GM19467 (cell line): ENCODE data around the gene TPSG1.
"Not testable (repeated sequence)": the region's sequence is repeated elsewhere in the genome, so short reads cannot be mapped to it uniquely, and the experiment has no call there.

ENCODE experiments used
- ATAC-seq: cut with Tn5 transposase; IDR thresholded peaks from one replicate; pipeline ENCODE4 v1.9.1; 2021; ENCODE audit warnings: mild to moderate bottlenecking, moderate library complexity; ENCODE audit not compliant: unreplicated experiment

TPSG1 gene

GRCh38 chr16:1225051-1225451 is at the start of gene TPSG1:
TPSG1 (minus strand) TSS chr16:1225268; CDS start chr16:1225252, 16 bp downstream.
- ATAC-seq = no peak

- no peak for ATAC-seq
Measured at GRCh38 chr16:1274767-1275166, 49.7 kb upstream of the TPSG1 start.

- no peak for ATAC-seq
Measured at GRCh38 chr16:1273816-1274215, 48.7 kb upstream of the TPSG1 start.

- ATAC-seq = no peak
Measured at GRCh38 chr16:1272453-1273198, 47.6 kb upstream of the TPSG1 start.

- not testable (repeated sequence) for ATAC-seq
Measured at GRCh38 chr16:1271724-1272413, 46.8 kb upstream of the TPSG1 start.

- ATAC-seq = no peak
Measured at GRCh38 chr16:1271380-1271723, 46.3 kb upstream of the TPSG1 start.

- ATAC-seq = not testable (repeated sequence)
Measured at GRCh38 chr16:1269418-1269817, 44.4 kb upstream of the TPSG1 start.

GRCh38 chr16:1265826-1266225 is 40.8 kb upstream of the TPSG1 start:
- ATAC-seq = no peak

GRCh38 chr16:1265090-1265630 is 40.1 kb upstream of the TPSG1 start:
- no peak for ATAC-seq

- no peak for ATAC-seq
Measured at GRCh38 chr16:1264345-1265089, 39.4 kb upstream of the TPSG1 start.

GRCh38 chr16:1263591-1264344 is 38.7 kb upstream of the TPSG1 start:
- no peak for ATAC-seq

- ATAC-seq = no peak
Measured at GRCh38 chr16:1262846-1263221, 37.8 kb upstream of the TPSG1 start.

- no peak for ATAC-seq
Measured at GRCh38 chr16:1262210-1262845, 37.3 kb upstream of the TPSG1 start.

- ATAC-seq = no peak
Measured at GRCh38 chr16:1261131-1261892, 36.2 kb upstream of the TPSG1 start.

- no peak for ATAC-seq
Measured at GRCh38 chr16:1260101-1260680, 35.1 kb upstream of the TPSG1 start.

GRCh38 chr16:1259760-1260068 is 34.6 kb upstream of the TPSG1 start:
- no peak for ATAC-seq

GRCh38 chr16:1258906-1259759 is 34.1 kb upstream of the TPSG1 start:
- ATAC-seq = no peak

GRCh38 chr16:1258225-1258600 is 33.1 kb upstream of the TPSG1 start:
- ATAC-seq = no peak
